CD14-positive monocyte (primary cell): ENCODE results near the gene DCHS1. TPM values are rescaled to one million over a fixed set of nuclear protein-coding genes. Genes with fewer than 3 reads are reported as not detected.

Experiments used
- DNase-seq, 3 donors: peaks; one replicate each; pipeline ENCODE4 v3.0.0-alpha.2; 2011 to 2022
- H2AFZ ChIP-seq: 2 replicates; pipeline ENCODE4 v1.6.0; 2012; ENCODE audit warnings: mild to moderate bottlenecking, low read depth, low read length, inconsistent platforms; ENCODE audit not compliant: insufficient read depth, poor library complexity, severe bottlenecking
- H3K27ac ChIP-seq, 2 donors: 1 replicate in 1 of 2; 2 replicates in 1 of 2; pipeline ENCODE4 v1.5.1; 2012 to 2013; ENCODE audit warnings: low read length in 2 of 2, control low read depth in 1 of 2, inconsistent platforms in 1 of 2, low read depth in 1 of 2, mild to moderate bottlenecking in 1 of 2
- H3K27me3 ChIP-seq, 2 donors: one replicate each; pipeline versions ENCODE4 v1.6.0 to v1.6.1; 2011 to 2013; ENCODE audit warnings: low read length in 2 of 2; ENCODE audit not compliant: control insufficient read depth in 2 of 2, insufficient read depth in 2 of 2
- H3K36me3 ChIP-seq, 2 donors: replicated peaks in 1 of 2; 1 replicate in 1 of 2; 2 replicates in 1 of 2; pipeline versions ENCODE4 v1.5.1 to v1.6.1; 2012 to 2013; ENCODE audit warnings: low read length in 2 of 2, control low read depth in 1 of 2, inconsistent platforms in 1 of 2, mild to moderate bottlenecking in 1 of 2; ENCODE audit not compliant: insufficient read depth in 2 of 2, control insufficient read depth in 1 of 2
- H3K4me1 ChIP-seq, 2 donors: 1 replicate in 1 of 2; 2 replicates in 1 of 2; pipeline versions ENCODE4 v1.5.1 to v1.6.1; 2012 to 2013; ENCODE audit warnings: low read length in 2 of 2, control low read depth in 1 of 2, inconsistent platforms in 1 of 2, mild to moderate bottlenecking in 1 of 2, moderate library complexity in 1 of 2; ENCODE audit not compliant: insufficient read depth in 2 of 2, control insufficient read depth in 1 of 2
- H3K4me2 ChIP-seq: replicated peaks from 2 replicates; pipeline ENCODE3; 2012; ENCODE audit warnings: low read length, moderate library complexity, mild to moderate bottlenecking; ENCODE audit not compliant: poor library complexity, severe bottlenecking; ENCODE audit errors: extremely low read depth
- H3K4me3 ChIP-seq, 3 experiments: fragments of 200-600 bp in 1 of 3; sonication (generic) in 1 of 3; replicated peaks in 1 of 3; 1 replicate in 2 of 3; 2 replicates in 1 of 3; pipeline ENCODE4 v1.5.1; 2011 to 2013; ENCODE audit warnings: low read length in 3 of 3, mild to moderate bottlenecking in 3 of 3, control low read depth in 2 of 3, low read depth in 2 of 3, inconsistent platforms in 1 of 3, moderate library complexity in 1 of 3
- H3K79me2 ChIP-seq: 2 replicates; pipeline ENCODE4 v1.6.0; 2012; ENCODE audit warnings: mild to moderate bottlenecking, control low read depth, inconsistent platforms, low read length, moderate library complexity; ENCODE audit not compliant: insufficient read depth
- H3K9ac ChIP-seq: 2 replicates; pipeline ENCODE4 v1.6.0; 2017; ENCODE audit warnings: low read length, mild to moderate bottlenecking; ENCODE audit not compliant: insufficient read depth, poor library complexity, severe bottlenecking
- H3K9me3 ChIP-seq, 2 donors: replicated peaks in 1 of 2; 1 replicate in 1 of 2; 2 replicates in 1 of 2; pipeline versions ENCODE4 v1.5.1 to v1.6.1; 2012 to 2013; ENCODE audit warnings: low read length in 2 of 2, control low read depth in 1 of 2; ENCODE audit not compliant: control insufficient read depth in 1 of 2, insufficient read depth in 1 of 2
- H4K20me1 ChIP-seq: 2 replicates; pipeline ENCODE4 v1.6.0; 2012; ENCODE audit warnings: mild to moderate bottlenecking, low read length, control low read depth, moderate library complexity; ENCODE audit not compliant: insufficient read depth
- H3K27ac Mint-ChIP-seq, 7 donors: one replicate each; pipeline ENCODE4 v1.8.0; 2020; ENCODE audit warnings: mild to moderate bottlenecking in 7 of 7, mixed read lengths in 7 of 7, moderate library complexity in 6 of 7, inconsistent platforms in 2 of 7
- H3K27me3 Mint-ChIP-seq, 3 donors: one replicate each; pipeline ENCODE4 v1.8.0; 2021 to 2022; ENCODE audit warnings: low read depth in 3 of 3, mild to moderate bottlenecking in 3 of 3, mixed read lengths in 3 of 3, moderate library complexity in 3 of 3, inconsistent platforms in 1 of 3
- H3K36me3 Mint-ChIP-seq, 2 donors: one replicate each; pipeline ENCODE4 v1.8.0; 2020; ENCODE audit warnings: mixed read lengths in 2 of 2, inconsistent platforms in 1 of 2, mild to moderate bottlenecking in 1 of 2
- H3K4me1 Mint-ChIP-seq: one replicate; pipeline ENCODE4 v1.8.0; 2020; ENCODE audit warnings: mild to moderate bottlenecking, mixed read lengths
- H3K4me3 Mint-ChIP-seq, 2 donors: one replicate each; pipeline ENCODE4 v1.8.0; 2020; ENCODE audit warnings: mild to moderate bottlenecking in 2 of 2, mixed read lengths in 2 of 2, moderate library complexity in 1 of 2
- H3K9me3 Mint-ChIP-seq, 7 donors: one replicate each; pipeline ENCODE4 v1.8.0; 2020 to 2022; ENCODE audit warnings: mixed read lengths in 7 of 7, mild to moderate bottlenecking in 6 of 7, moderate library complexity in 6 of 7, inconsistent platforms in 2 of 7
- WGBS: methylation state at CpG from one replicate; pipeline ENCODE4 v1.1.5; 2013; ENCODE audit warnings: missing lambda C conversion rate; ENCODE audit not compliant: insufficient coverage; 5-methylcytosine and 5-hydroxymethylcytosine counted together
- intact Hi-C, 2 donors: fragments of 100-400 bp; cut with micrococcal nuclease; formaldehyde crosslinking; loops; one replicate each; pipeline versions ENCODE4 v1.15.0 to v1.15.1; 2023
- polyA minus RNA-seq: library from RNA; depleted of rRNA, polyadenylated mRNA; stranded (reverse); fragments of >200 nt; gene quantifications from 2 replicates; pipeline ENCODE4 v1.2.3, GENCODE V29; 2012
- polyA plus RNA-seq, 3 donors: library from polyadenylated mRNA; depleted of rRNA in 1 of 3; unstranded in 2 of 3; stranded (reverse) in 1 of 3; fragments of 300-500 nt in 2 of 3; fragments of >200 nt in 1 of 3; fragmentation: Illumina TruSeq in 2 of 3; gene quantifications; 1 replicate in 2 of 3; 2 replicates in 1 of 3; pipeline ENCODE4 v1.2.3, GENCODE V29; 2012 to 2021
- total RNA-seq, 12 experiments: library from RNA in 1 of 12; stranded (reverse) in 1 of 12; fragments of 120-200 nt in 1 of 12; gene quantifications; one replicate each; pipeline ENCODE4 v1.2.4 and lab custom pipeline; 2013 to 2026; ENCODE audit warnings: mixed read lengths in 6 of 12, inconsistent platforms in 1 of 12
- TF ChIP-seq, protein P1 (sequence below): fragments of 200-600 bp; IDR thresholded peaks from one replicate; pipeline ENCODE4 v1.8.0; 2022; ENCODE audit warnings: antibody characterized with exemption, mild to moderate bottlenecking

DCHS1 gene, protein sequence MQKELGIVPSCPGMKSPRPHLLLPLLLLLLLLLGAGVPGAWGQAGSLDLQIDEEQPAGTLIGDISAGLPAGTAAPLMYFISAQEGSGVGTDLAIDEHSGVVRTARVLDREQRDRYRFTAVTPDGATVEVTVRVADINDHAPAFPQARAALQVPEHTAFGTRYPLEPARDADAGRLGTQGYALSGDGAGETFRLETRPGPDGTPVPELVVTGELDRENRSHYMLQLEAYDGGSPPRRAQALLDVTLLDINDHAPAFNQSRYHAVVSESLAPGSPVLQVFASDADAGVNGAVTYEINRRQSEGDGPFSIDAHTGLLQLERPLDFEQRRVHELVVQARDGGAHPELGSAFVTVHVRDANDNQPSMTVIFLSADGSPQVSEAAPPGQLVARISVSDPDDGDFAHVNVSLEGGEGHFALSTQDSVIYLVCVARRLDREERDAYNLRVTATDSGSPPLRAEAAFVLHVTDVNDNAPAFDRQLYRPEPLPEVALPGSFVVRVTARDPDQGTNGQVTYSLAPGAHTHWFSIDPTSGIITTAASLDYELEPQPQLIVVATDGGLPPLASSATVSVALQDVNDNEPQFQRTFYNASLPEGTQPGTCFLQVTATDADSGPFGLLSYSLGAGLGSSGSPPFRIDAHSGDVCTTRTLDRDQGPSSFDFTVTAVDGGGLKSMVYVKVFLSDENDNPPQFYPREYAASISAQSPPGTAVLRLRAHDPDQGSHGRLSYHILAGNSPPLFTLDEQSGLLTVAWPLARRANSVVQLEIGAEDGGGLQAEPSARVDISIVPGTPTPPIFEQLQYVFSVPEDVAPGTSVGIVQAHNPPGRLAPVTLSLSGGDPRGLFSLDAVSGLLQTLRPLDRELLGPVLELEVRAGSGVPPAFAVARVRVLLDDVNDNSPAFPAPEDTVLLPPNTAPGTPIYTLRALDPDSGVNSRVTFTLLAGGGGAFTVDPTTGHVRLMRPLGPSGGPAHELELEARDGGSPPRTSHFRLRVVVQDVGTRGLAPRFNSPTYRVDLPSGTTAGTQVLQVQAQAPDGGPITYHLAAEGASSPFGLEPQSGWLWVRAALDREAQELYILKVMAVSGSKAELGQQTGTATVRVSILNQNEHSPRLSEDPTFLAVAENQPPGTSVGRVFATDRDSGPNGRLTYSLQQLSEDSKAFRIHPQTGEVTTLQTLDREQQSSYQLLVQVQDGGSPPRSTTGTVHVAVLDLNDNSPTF (N-terminal part only)
- 0.91 TPM for total RNA-seq (2013)
- polyA plus RNA-seq: under 1 TPM; 0.01 to 0.88 (median 0.02) TPM
- 1.1 and 1.8 TPM in 2 replicates for polyA minus RNA-seq
- total RNA-seq (lab: John Stamatoyannopoulos, UW): 1.4 to 42.3 (median 4.4) reads per million in 11 experiments

DNA sequence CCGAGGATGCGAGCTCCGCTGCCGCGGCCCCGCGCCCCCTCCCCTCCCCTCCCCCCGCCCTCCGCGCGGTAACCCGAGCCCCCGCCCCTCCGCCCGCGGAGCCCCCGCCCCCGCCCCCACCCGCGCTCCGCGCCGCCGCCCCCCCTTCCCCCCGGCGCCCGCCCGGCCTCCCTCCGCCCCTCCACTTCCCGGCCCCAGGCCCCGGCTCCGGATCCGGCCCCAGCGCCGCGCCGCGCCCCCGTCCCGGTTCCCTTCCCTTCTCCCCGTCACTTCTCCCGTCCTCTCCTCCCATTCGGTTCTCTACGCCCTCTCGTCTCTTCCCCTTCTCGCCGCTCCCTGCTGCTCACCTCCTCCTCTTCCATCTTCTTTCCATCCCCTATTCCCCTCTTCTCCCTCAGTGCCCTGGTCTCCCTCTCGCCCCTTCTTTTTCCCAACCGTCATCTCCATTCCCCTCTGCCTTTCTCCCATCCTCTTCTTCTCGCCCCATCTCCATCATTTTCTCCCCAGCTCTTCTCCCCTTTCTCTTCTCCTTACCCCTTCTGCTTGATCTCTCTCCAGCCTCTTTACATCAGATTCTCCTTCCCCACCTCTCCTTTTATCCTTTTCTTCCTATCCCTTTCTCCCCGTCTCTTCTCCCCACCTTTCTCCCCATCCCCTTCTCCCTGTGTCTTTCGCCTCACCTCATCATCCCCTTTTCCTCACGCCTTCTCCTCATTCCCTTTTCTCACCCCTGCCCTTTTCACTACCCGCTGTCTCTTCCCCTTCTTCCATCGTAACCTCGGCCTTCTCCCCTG, at the start of gene DCHS1:
Gene DCHS1, minus strand, starts transcription at position 20 of the 794 bp plus-strand sequence. CDS start 14,196 bp downstream, outside the sequence.
- H3K27me3 ChIP-seq: peaks cover 31% of the 10 kb centered on the region in 2 donors
- peaks cover 0 to 5% of the 10 kb centered on the region in 2 donors for H3K9me3 ChIP-seq
- H3K9ac ChIP-seq: no peak within 1 kb of the TSS
- Mint-ChIP-seq H3K4me3 (peak within 1 kb of the TSS; percentile 70 to 88), H3K4me1 (peaks cover 9% of the 10 kb centered on the region), H3K36me3 (no peaks in the 10 kb centered on the region), H3K9me3 (peaks cover 0 to 4% (median 0%) of the 10 kb centered on the region in 7 donors), H3K27ac (no peak within 1 kb of the TSS), H3K27me3 (peaks cover 15 to 16% (median 15%) of the 10 kb centered on the region in 3 donors)
- TF ChIP-seq, protein P1, sequence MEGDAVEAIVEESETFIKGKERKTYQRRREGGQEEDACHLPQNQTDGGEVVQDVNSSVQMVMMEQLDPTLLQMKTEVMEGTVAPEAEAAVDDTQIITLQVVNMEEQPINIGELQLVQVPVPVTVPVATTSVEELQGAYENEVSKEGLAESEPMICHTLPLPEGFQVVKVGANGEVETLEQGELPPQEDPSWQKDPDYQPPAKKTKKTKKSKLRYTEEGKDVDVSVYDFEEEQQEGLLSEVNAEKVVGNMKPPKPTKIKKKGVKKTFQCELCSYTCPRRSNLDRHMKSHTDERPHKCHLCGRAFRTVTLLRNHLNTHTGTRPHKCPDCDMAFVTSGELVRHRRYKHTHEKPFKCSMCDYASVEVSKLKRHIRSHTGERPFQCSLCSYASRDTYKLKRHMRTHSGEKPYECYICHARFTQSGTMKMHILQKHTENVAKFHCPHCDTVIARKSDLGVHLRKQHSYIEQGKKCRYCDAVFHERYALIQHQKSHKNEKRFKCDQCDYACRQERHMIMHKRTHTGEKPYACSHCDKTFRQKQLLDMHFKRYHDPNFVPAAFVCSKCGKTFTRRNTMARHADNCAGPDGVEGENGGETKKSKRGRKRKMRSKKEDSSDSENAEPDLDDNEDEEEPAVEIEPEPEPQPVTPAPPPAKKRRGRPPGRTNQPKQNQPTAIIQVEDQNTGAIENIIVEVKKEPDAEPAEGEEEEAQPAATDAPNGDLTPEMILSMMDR: no peak
- H3K4me1 ChIP-seq: peaks cover 4 to 10% of the 10 kb centered on the region in 2 donors
- no peaks in the 10 kb centered on the region for H3K36me3 ChIP-seq
- peak in 1 of 3 donors; percentile 23 for DNase-seq
- H4K20me1 ChIP-seq: no peaks in the 10 kb centered on the region
- H2AFZ ChIP-seq: peak within 1 kb of the TSS; percentile 62
- 13% methylated on average over 27 of the region's 56 CpGs for WGBS
- no peaks in the 10 kb centered on the region for H3K79me2 ChIP-seq
- H3K4me3 ChIP-seq: peak within 1 kb of the TSS in 2 of 3 experiments; percentile 16 to 51
- H3K27ac ChIP-seq: no peak within 1 kb of the TSS
- peak within 1 kb of the TSS; percentile 58 for H3K4me2 ChIP-seq
- intact Hi-C loops: no loop called here
